Osteoblast (primary cell): ENCODE measurements around the gene UEVLD. TPM values are rescaled to one million over a fixed set of nuclear protein-coding genes. Genes with fewer than 3 reads are reported as not detected.

Experiments used
- DNase-seq: peaks from one replicate; pipeline ENCODE4 v3.0.0; 2011; ENCODE audit warnings: low spot score, mixed read lengths; ENCODE audit not compliant: insufficient read length; ENCODE audit errors: missing footprints
- H2AFZ ChIP-seq: 2 replicates; pipeline ENCODE4 v1.6.0; 2011; ENCODE audit warnings: mild to moderate bottlenecking, low read length
- H3K27ac ChIP-seq: 2 replicates; pipeline ENCODE4 v1.5.1; 2011; ENCODE audit warnings: mild to moderate bottlenecking, low read depth, low read length, moderate library complexity
- H3K27me3 ChIP-seq: 2 replicates; pipeline ENCODE4 v1.6.0; 2012; ENCODE audit warnings: mild to moderate bottlenecking, control low read depth, inconsistent platforms, low read length, moderate library complexity; ENCODE audit not compliant: insufficient read depth
- H3K36me3 ChIP-seq: 2 replicates; pipeline ENCODE4 v1.5.1; 2011; ENCODE audit warnings: mild to moderate bottlenecking, low read length, control low read depth, moderate library complexity; ENCODE audit not compliant: insufficient read depth
- H3K4me1 ChIP-seq: 2 replicates; pipeline ENCODE4 v1.5.1; 2011; ENCODE audit warnings: mild to moderate bottlenecking, low read length, control low read depth, moderate library complexity; ENCODE audit not compliant: insufficient read depth
- H3K4me2 ChIP-seq: 2 replicates; pipeline ENCODE4 v1.6.0; 2011; ENCODE audit warnings: mild to moderate bottlenecking, low read length; ENCODE audit not compliant: insufficient read depth
- H3K4me3 ChIP-seq: fragments of 200-600 bp; sonication (generic); 3 replicates; pipeline ENCODE4 v1.5.1; 2012; ENCODE audit warnings: mild to moderate bottlenecking, low read length, inconsistent platforms; ENCODE audit not compliant: insufficient read depth
- H3K79me2 ChIP-seq: 2 replicates; pipeline ENCODE4 v1.6.0; 2012; ENCODE audit warnings: mild to moderate bottlenecking, low read length, control low read depth, inconsistent platforms; ENCODE audit not compliant: insufficient read depth
- H3K9me3 ChIP-seq: 2 replicates; pipeline ENCODE4 v1.5.1; 2011; ENCODE audit warnings: low read depth, low read length, control low read depth
- H4K20me1 ChIP-seq: 2 replicates; pipeline ENCODE4 v1.6.0; 2012; ENCODE audit warnings: mild to moderate bottlenecking, low read length, control low read depth; ENCODE audit not compliant: insufficient read depth
- total RNA-seq: library from RNA; depleted of rRNA; stranded (reverse); fragments of >200 nt; gene quantifications from 2 replicates; pipeline ENCODE4 v1.2.3, GENCODE V29; 2012
- TF ChIP-seq, protein P1 (sequence below): IDR thresholded peaks from 2 replicates; pipeline ENCODE4 v1.5.1; 2011; ENCODE audit warnings: mild to moderate bottlenecking, low read depth, low read length, moderate library complexity; ENCODE audit errors: extremely low read depth

Gene UEVLD
- total RNA-seq, 1 donor = 26.8 TPM

GRCh38 chr11:18611196-18611595, 22.7 kb upstream of the UEVLD start:
- Histone ChIP-seq H4K20me1 (no peaks in the 10 kb centered on the region), H3K4me1 (no peaks in the 10 kb centered on the region), H3K27ac (no peak overlapping the region), H3K36me3 (peaks cover 65% of the 10 kb centered on the region), H3K4me3 (no peak overlapping the region), H3K27me3 (no peaks in the 10 kb centered on the region), H3K4me2 (no peak overlapping the region), H2AFZ (no peak overlapping the region), H3K9me3 (no peaks in the 10 kb centered on the region), H3K79me2 (peaks cover 28% of the 10 kb centered on the region)
- no peak for DNase-seq
- TF ChIP-seq, protein P1, sequence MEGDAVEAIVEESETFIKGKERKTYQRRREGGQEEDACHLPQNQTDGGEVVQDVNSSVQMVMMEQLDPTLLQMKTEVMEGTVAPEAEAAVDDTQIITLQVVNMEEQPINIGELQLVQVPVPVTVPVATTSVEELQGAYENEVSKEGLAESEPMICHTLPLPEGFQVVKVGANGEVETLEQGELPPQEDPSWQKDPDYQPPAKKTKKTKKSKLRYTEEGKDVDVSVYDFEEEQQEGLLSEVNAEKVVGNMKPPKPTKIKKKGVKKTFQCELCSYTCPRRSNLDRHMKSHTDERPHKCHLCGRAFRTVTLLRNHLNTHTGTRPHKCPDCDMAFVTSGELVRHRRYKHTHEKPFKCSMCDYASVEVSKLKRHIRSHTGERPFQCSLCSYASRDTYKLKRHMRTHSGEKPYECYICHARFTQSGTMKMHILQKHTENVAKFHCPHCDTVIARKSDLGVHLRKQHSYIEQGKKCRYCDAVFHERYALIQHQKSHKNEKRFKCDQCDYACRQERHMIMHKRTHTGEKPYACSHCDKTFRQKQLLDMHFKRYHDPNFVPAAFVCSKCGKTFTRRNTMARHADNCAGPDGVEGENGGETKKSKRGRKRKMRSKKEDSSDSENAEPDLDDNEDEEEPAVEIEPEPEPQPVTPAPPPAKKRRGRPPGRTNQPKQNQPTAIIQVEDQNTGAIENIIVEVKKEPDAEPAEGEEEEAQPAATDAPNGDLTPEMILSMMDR = no peak

GRCh38 chr11:18608376-18608775, 19.8 kb upstream of the UEVLD start:
- Histone ChIP-seq H3K4me1 (no peaks in the 10 kb centered on the region), H3K36me3 (peaks cover 50% of the 10 kb centered on the region), H3K79me2 (peaks cover 3% of the 10 kb centered on the region), H3K27me3 (no peaks in the 10 kb centered on the region), H4K20me1 (no peaks in the 10 kb centered on the region), H3K4me2 (no peak overlapping the region), H2AFZ (no peak overlapping the region), H3K4me3 (no peak overlapping the region), H3K27ac (no peak overlapping the region), H3K9me3 (no peaks in the 10 kb centered on the region)
- TF ChIP-seq, protein P1 = no peak
- peak; percentile 22 for DNase-seq

- Histone ChIP-seq H3K36me3 (peaks cover 8% of the 10 kb centered on the region), H3K79me2 (no peaks in the 10 kb centered on the region), H3K9me3 (no peaks in the 10 kb centered on the region), H4K20me1 (peaks cover 3% of the 10 kb centered on the region), H3K4me2 (no peak overlapping the region), H3K4me1 (peaks cover 8% of the 10 kb centered on the region), H2AFZ (no peak overlapping the region), H3K27me3 (no peaks in the 10 kb centered on the region), H3K4me3 (no peak overlapping the region), H3K27ac (no peak overlapping the region)
- TF ChIP-seq, protein P1 = no peak
- DNase-seq = no peak
Measured at GRCh38 chr11:18600915-18601569, 12.5 kb upstream of the UEVLD start.

DNA sequence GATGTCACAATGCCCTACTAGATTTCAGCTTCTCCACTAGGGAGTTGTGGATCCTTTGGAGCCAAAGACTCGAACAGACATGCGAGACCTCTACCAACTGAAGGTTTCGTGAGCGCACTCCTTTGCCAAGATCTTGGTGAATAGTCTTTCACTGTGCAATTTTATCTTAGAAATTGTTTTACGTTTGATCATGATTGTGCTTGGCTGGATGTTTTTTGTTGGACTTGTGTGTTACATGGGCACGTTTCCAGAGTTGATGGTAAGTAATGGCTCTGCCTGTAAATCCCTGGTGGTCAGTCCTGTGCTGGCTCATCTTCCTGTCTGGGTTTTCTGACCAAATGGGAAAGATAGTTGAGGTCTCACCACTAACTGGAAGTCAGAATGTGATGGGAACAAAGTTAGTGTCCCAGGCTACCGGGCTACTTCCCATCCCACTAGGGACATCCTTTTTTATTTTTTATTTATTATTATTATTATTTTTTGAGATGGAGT, 11.3 kb upstream of the UEVLD start, which contains the start of gene MISFA:
Gene MISFA, plus strand, starts transcription at position 51 of the 492 bp plus-strand sequence. Its CDS starts 140 bp downstream, at position 191.
- H3K4me3 ChIP-seq = no peak within 1 kb of the TSS
- TF ChIP-seq, protein P1 = no peak
- DNase-seq = peak; percentile 77

More for the DNA sequence above, 11.3 kb upstream of the UEVLD start, which contains the start of gene MISFA:
- Histone ChIP-seq H3K9me3 (no peaks in the 10 kb centered on the region), H3K36me3 (peaks cover 14% of the 10 kb centered on the region), H2AFZ (no peak within 1 kb of the TSS), H3K79me2 (peaks cover 7% of the 10 kb centered on the region), H3K4me2 (peak within 1 kb of the TSS; percentile 68), H3K27ac (peak within 1 kb of the TSS; percentile 1), H4K20me1 (peaks cover 3% of the 10 kb centered on the region), H3K4me1 (peaks cover 8% of the 10 kb centered on the region), H3K27me3 (no peaks in the 10 kb centered on the region)
